Spleen (tissue), 11 donors: Measurements from ENCODE around the gene PLA2G2D. TPM values are rescaled to one million over a fixed set of nuclear protein-coding genes. Genes with fewer than 3 reads are reported as not detected.

Experiments
- DNase-seq: peaks from one replicate; pipeline ENCODE4 v3.0.0-alpha.2; 2020
- H3K27ac ChIP-seq, 8 donors: fragments of 200-600 bp; sonication (generic) in 7 of 8; 1 replicate in 4 of 8; 2 replicates in 4 of 8; pipeline versions ENCODE4 v1.5.0 to v1.8.0; 2016 to 2021; ENCODE audit warnings: inconsistent platforms in 4 of 8, mild to moderate bottlenecking in 4 of 8, moderate library complexity in 1 of 8
- H3K27me3 ChIP-seq, 7 donors: fragments of 200-600 bp; sonication (generic) in 6 of 7; replicated peaks in 1 of 7; 1 replicate in 4 of 7; 2 replicates in 3 of 7; pipeline versions ENCODE4 v1.5.0 to v1.8.0; 2016 to 2021; ENCODE audit warnings: inconsistent platforms in 3 of 7, mild to moderate bottlenecking in 1 of 7
- H3K36me3 ChIP-seq, 6 donors: fragments of 200-600 bp; sonication (generic) in 5 of 6; 1 replicate in 4 of 6; 2 replicates in 2 of 6; pipeline versions ENCODE4 v1.5.0 to v1.8.0; 2016 to 2021; ENCODE audit warnings: inconsistent platforms in 2 of 6
- H3K4me1 ChIP-seq, 6 donors: fragments of 200-600 bp; sonication (generic) in 5 of 6; 1 replicate in 3 of 6; 2 replicates in 3 of 6; pipeline versions ENCODE4 v1.5.0 to v1.8.0; 2016 to 2021; ENCODE audit warnings: inconsistent platforms in 3 of 6
- H3K4me3 ChIP-seq, 8 donors: fragments of 200-600 bp; sonication (generic) in 7 of 8; 1 replicate in 4 of 8; 2 replicates in 4 of 8; pipeline versions ENCODE4 v1.5.0 to v1.8.0; 2016 to 2021; ENCODE audit warnings: inconsistent platforms in 4 of 8, mild to moderate bottlenecking in 4 of 8, moderate library complexity in 2 of 8
- H3K9me3 ChIP-seq, 8 donors: fragments of 200-600 bp; sonication (generic) in 7 of 8; 1 replicate in 4 of 8; 2 replicates in 4 of 8; pipeline versions ENCODE4 v1.5.0 to v1.8.0; 2016 to 2021; ENCODE audit warnings: inconsistent platforms in 4 of 8
- POLR2A ChIP-seq, 3 donors: fragments of 450-650 bp; IDR thresholded peaks; one replicate each; pipeline ENCODE4 v1.5.1; 2017; ENCODE audit warnings: antibody characterized with exemption in 3 of 3, mild to moderate bottlenecking in 1 of 3
- POLR2AphosphoS5 ChIP-seq, 3 donors: sonication (generic); formaldehyde crosslinking; IDR thresholded peaks; one replicate each; pipeline ENCODE4 v1.5.1; 2017; ENCODE audit warnings: antibody characterized with exemption in 3 of 3
- WGBS, 5 donors: extraction: QIAGEN DNeasy Blood & Tissue Kit in 3 of 5; methylation state at CpG; one replicate each; pipeline versions ENCODE4 v1.1.5 to v1.1.7; 2013 to 2018; 5-methylcytosine and 5-hydroxymethylcytosine counted together
- intact Hi-C: fragments of 100-400 bp; cut with DNase I; formaldehyde crosslinking; loops from one replicate; pipeline ENCODE4 v1.15.0; 2023; ENCODE audit warnings: low total_unique reads
- polyA plus RNA-seq, 3 donors: library from polyadenylated mRNA; stranded (reverse); fragments of 200-250 nt; gene quantifications; one replicate each; pipeline ENCODE4 v1.2.1, GENCODE V29; 2013
- total RNA-seq, 7 donors: library from RNA; depleted of rRNA in 3 of 7; stranded (reverse); fragments of >200 nt in 3 of 7; fragmentation: NEBNext Ultra II Directional in 4 of 7; extraction: Animal tissue kit (Norgen Biotek cat#: 25700) in 4 of 7; gene quantifications; one replicate each; pipeline versions ENCODE4 v1.1.0 to v1.2.1, GENCODE V29; 2016 to 2021
- TF ChIP-seq, protein P1 (sequence below), 11 experiments: fragments of 200-600 bp in 7 of 11; fragments of 450-650 bp in 4 of 11; sonication (generic) in 4 of 11; IDR thresholded peaks in 8 of 11; conservative IDR thresholded peaks in 3 of 11; 1 replicate in 7 of 11; 2 replicates in 4 of 11; pipeline versions ENCODE4 v1.4.0 to v1.8.0; 2016 to 2021; ENCODE audit warnings: antibody characterized with exemption in 11 of 11, inconsistent platforms in 4 of 11, mild to moderate bottlenecking in 1 of 11
- donor health status: healthy with polysubstance abuse.
- donor health status: DM: no; HTN: no; CAD: no; lungs with moderate emphysema.
- donor health status: DM: no; HTN: no; CAD: no.
- donor health status: Bipolar disorder and iron deficiency.
- donor health status: healthy.
- donor health status: DM: no; HTN: no; CAD: no.
- donor health status: DM: yes; HTN: yes; CAD: no.

The PLA2G2D gene
- total and polyA plus RNA-seq, 10 donors, result 0.92 to 28.7 (median 7.3) TPM

DNA sequence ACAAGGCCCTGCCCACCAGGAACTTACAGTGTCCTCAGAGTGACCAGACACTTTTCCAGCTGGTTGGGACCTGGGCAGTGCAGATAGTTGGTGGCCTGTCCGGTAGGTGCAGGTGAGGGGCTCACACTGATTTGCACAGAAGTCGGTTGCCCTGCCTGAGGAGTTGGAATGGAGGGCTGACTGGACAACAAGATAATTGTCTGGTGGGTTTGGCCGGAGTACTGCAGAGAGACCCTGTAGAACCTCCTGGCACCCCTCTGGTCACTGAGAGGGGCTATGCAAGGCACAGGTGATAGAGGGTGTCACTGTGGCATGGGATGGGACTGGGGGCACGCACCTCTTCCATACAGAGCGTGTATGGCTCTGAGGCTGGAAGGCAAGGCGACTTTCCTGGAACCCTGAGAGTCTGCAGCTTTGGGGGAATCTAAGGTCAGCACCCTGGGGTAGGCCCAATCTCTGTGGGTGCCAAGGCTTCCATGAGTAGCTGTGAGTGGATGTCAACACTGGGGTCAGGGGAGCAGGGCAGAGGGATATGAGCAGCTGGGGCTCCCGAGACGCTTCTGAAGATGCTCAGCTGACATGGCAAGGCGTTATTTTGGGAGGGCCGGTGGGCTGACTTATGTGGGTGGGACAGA lies 7.6 kb upstream of the PLA2G2D start:
- intact Hi-C loops, result no loop called here
- peaks cover 0 to 25% (median 11%) of the 10 kb centered on the region in 6 donors for H3K4me1 ChIP-seq
- peaks cover 0 to 18% (median 13%) of the 10 kb centered on the region in 8 donors for H3K9me3 ChIP-seq
- H3K36me3 ChIP-seq, result no peaks in the 10 kb centered on the region
- no peak overlapping the region for H3K27ac ChIP-seq
- TF ChIP-seq POLR2A (IDR thresholded peaks at IDR 0.05) (no peak), POLR2AphosphoS5 (IDR thresholded peaks at IDR 0.05) (no peak)
- TF ChIP-seq, protein P1, sequence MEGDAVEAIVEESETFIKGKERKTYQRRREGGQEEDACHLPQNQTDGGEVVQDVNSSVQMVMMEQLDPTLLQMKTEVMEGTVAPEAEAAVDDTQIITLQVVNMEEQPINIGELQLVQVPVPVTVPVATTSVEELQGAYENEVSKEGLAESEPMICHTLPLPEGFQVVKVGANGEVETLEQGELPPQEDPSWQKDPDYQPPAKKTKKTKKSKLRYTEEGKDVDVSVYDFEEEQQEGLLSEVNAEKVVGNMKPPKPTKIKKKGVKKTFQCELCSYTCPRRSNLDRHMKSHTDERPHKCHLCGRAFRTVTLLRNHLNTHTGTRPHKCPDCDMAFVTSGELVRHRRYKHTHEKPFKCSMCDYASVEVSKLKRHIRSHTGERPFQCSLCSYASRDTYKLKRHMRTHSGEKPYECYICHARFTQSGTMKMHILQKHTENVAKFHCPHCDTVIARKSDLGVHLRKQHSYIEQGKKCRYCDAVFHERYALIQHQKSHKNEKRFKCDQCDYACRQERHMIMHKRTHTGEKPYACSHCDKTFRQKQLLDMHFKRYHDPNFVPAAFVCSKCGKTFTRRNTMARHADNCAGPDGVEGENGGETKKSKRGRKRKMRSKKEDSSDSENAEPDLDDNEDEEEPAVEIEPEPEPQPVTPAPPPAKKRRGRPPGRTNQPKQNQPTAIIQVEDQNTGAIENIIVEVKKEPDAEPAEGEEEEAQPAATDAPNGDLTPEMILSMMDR (IDR thresholded peaks at IDR 0.05 in 8 of 11, conservative IDR thresholded peaks at IDR 0.05 in 3 of 11), result no peak
- 90 to 96% (median 93%) methylated on average over 6 to 10 of the region's 10 CpGs for WGBS, 5 donors
- no peaks in the 10 kb centered on the region for H3K27me3 ChIP-seq
- DNase-seq, result no peak
- no peak overlapping the region for H3K4me3 ChIP-seq

DNA sequence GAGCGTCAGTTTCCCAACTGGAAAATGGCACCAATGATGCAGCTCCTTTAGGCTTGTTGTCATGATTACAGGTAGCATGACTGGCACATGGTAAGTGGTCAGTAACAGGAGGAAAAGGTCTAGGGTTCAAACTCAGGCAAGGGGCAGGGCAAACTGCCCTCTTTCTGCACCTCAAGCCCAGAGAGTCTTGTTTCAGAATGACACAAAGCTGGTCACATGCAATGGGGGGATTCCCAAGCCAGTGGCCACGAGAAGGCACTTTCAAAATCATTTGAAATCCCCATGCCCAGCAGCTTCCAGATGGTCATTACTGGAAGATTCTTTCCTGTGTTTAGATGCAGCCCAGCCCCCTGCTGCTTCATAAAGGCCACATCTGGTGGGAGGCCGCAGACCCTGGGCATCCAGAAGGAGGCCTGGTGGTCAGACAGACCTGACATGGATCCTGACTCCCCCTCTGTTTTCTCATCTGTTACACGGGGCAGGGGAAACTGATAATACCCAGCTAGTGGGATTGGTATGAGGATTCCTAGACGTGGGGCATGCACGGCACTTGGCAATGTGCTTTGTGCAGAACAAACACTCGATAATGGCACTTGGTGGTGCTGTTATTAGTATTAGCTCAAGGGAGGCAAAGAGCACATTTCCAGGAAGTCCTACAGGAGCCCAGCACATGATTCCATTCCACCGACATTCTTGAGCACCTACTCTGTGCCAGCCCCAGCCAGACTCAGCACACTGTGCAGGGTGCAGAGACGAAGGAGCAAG lies 6.9 kb upstream of the PLA2G2D start:
- no peak for DNase-seq
- intact Hi-C loops, result no loop called here
- Histone ChIP-seq H3K36me3 (no peaks in the 10 kb centered on the region), H3K9me3 (peaks cover 0 to 18% (median 13%) of the 10 kb centered on the region in 8 donors), H3K4me1 (peaks cover 0 to 25% (median 11%) of the 10 kb centered on the region in 6 donors), H3K27me3 (no peaks in the 10 kb centered on the region), H3K4me3 (no peak overlapping the region), H3K27ac (no peak overlapping the region)
- no peak for TF ChIP-seq POLR2A (IDR thresholded peaks at IDR 0.05)
- TF ChIP-seq, protein P1 (IDR thresholded peaks at IDR 0.05 in 8 of 11, conservative IDR thresholded peaks at IDR 0.05 in 3 of 11), result no peak
- no peak for TF ChIP-seq POLR2AphosphoS5 (IDR thresholded peaks at IDR 0.05)
- 69 to 79% (median 71%) methylated on average over 8 to 9 of the region's 9 CpGs for WGBS, 5 donors

DNA sequence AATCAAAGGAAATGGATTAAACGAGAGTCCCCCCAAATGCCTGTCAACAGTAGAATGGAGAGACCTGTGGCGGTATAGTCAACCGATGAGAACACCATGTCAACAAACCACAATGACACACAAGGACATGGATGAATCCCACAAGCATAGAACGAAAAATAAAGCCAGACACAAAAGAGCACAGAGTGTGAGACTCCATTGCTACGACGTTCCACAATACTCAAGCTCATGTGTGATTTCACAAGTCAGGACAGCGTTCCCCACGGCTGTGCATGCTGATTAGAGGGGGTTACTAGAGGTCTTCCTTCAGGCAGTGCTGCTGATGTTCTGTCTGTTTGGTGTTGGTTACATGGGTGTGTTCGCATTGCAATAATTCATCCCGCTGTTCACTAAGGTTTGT lies 5.8 kb upstream of the PLA2G2D start:
- 70 to 84% (median 82%) methylated on average over 10 of the region's 10 CpGs for WGBS, 5 donors
- Histone ChIP-seq H3K27ac (no peak overlapping the region), H3K9me3 (peaks cover 0 to 14% (median 10%) of the 10 kb centered on the region in 8 donors)

More for the DNA sequence above, 5.8 kb upstream of the PLA2G2D start:
- Histone ChIP-seq H3K4me1 (peaks cover 0 to 30% (median 11%) of the 10 kb centered on the region in 6 donors), H3K36me3 (no peaks in the 10 kb centered on the region), H3K27me3 (no peaks in the 10 kb centered on the region), H3K4me3 (no peak overlapping the region)
- TF ChIP-seq POLR2AphosphoS5 (IDR thresholded peaks at IDR 0.05), result no peak
- TF ChIP-seq, protein P1 (IDR thresholded peaks at IDR 0.05 in 8 of 11, conservative IDR thresholded peaks at IDR 0.05 in 3 of 11), result no peak
- TF ChIP-seq POLR2A (IDR thresholded peaks at IDR 0.05), result no peak
- no peak for DNase-seq
- intact Hi-C loops, result no loop called here
